ENCODE data around the gene ALDH6A1.

DNA sequence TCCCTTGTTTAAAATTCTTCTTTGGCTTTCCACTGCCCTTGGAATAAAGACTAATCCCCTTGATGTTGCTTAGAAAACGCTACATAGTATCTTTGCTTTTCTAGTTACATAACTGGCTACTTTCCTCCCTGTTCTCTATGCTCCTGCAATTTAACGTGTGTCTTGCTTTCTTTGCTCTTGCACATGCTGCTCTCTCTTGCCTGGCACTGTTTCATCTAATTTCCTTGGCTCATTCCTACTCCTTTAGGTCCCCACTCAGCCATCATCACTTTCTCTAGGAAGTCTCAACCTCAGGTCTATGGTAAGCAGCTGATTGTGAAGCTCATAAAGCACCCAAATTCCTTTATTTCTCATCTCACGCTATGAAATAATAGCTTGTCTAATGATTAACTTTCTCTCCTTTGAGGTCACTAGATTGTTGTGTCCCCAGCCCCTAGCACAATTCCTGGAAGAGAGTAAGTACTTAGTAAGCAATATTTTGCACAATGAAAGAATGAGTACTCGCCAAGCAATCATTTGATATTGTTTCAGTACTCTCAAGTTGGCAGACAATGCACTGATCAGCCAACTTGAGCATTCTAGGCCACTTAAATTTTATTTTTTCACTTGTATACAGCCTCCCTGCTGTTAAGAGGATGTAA, 3.3 kb downstream of the ALDH6A1 start:
- TF ChIP-seq ZNF7 (CRISPR knock-in tag; IDR thresholded peaks at IDR 0.05) (no peak), KMT2A (CRISPR knock-in tag; IDR thresholded peaks at IDR 0.05) (no peak), ZNF10 (CRISPR knock-in tag; IDR thresholded peaks at IDR 0.05; ENCODE audit: borderline replicate concordance, low read depth) (no peak)

Measured in HepG2 (cell line).